GDM1 (cell line): ENCODE results near the gene TRABD2B.

ENCODE experiments used
- DNase-seq: peaks from one replicate; lab custom pipeline; 2025; lab: John Stamatoyannopoulos, UW

Gene TRABD2B

GRCh38 chr1:47824716-47825115, 172.5 kb downstream of the TRABD2B start:
- DNase-seq = no peak

GRCh38 chr1:47824297-47824696, 172.9 kb downstream of the TRABD2B start:
- DNase-seq = no peak

GRCh38 chr1:47823040-47823808, 174.0 kb downstream of the TRABD2B start:
- no peak for DNase-seq

GRCh38 chr1:47821760-47822159, 175.4 kb downstream of the TRABD2B start:
- DNase-seq = no peak

- DNase-seq = no peak
Measured at GRCh38 chr1:47819574-47819888, 177.7 kb downstream of the TRABD2B start.

GRCh38 chr1:47818682-47819573, 178.3 kb downstream of the TRABD2B start:
- no peak for DNase-seq

- DNase-seq = no peak
Measured at GRCh38 chr1:47817861-47818260, 179.3 kb downstream of the TRABD2B start.

GRCh38 chr1:47816325-47817071, 180.7 kb downstream of the TRABD2B start:
- no peak for DNase-seq

GRCh38 chr1:47814612-47815395, 182.4 kb downstream of the TRABD2B start:
- peak; percentile 3 for DNase-seq

GRCh38 chr1:47813970-47814369, 183.2 kb downstream of the TRABD2B start:
- no peak for DNase-seq

- DNase-seq = no peak
Measured at GRCh38 chr1:47812904-47813514, 184.2 kb downstream of the TRABD2B start.

GRCh38 chr1:47810964-47811682, 186.1 kb downstream of the TRABD2B start:
- no peak for DNase-seq

GRCh38 chr1:47809301-47810084, 187.7 kb downstream of the TRABD2B start:
- no peak for DNase-seq

GRCh38 chr1:47808612-47809011, 188.6 kb downstream of the TRABD2B start:
- DNase-seq = no peak

GRCh38 chr1:47805921-47806361, 191.2 kb downstream of the TRABD2B start:
- no peak for DNase-seq

GRCh38 chr1:47805018-47805417, 192.2 kb downstream of the TRABD2B start:
- DNase-seq = no peak

- DNase-seq = no peak
Measured at GRCh38 chr1:47803815-47804501, 193.2 kb downstream of the TRABD2B start.

- no peak for DNase-seq
Measured at GRCh38 chr1:47797575-47797974, 199.6 kb downstream of the TRABD2B start.

- no peak for DNase-seq
Measured at GRCh38 chr1:47796626-47797025, 200.6 kb downstream of the TRABD2B start.
